SKM-1 treated with dmso at 0.1 percent for 144 hours (cell line): ENCODE measurements around the gene ANTXR1.

Experiments
- DNase-seq: peaks from one replicate; lab custom pipeline; 2025; ENCODE audit not compliant: unreplicated experiment; lab: John Stamatoyannopoulos, UW

The ANTXR1 gene

GRCh38 chr2:69131983-69132675 lies 119.2 kb downstream of the ANTXR1 start:
- DNase-seq: no peak

- DNase-seq: no peak
Observed at GRCh38 chr2:69132960-69133590, 120.1 kb downstream of the ANTXR1 start.

- DNase-seq: no peak
Observed at GRCh38 chr2:69133898-69134297, 120.9 kb downstream of the ANTXR1 start.

- DNase-seq: no peak
Observed at GRCh38 chr2:69134306-69134945, 121.4 kb downstream of the ANTXR1 start.

GRCh38 chr2:69138247-69138772 lies 125.3 kb downstream of the ANTXR1 start:
- DNase-seq: no peak

- DNase-seq: no peak
Observed at GRCh38 chr2:69138793-69139459, 125.9 kb downstream of the ANTXR1 start.

GRCh38 chr2:69139778-69140670 lies 127.0 kb downstream of the ANTXR1 start:
- no peak for DNase-seq

GRCh38 chr2:69141061-69141460 lies 128.1 kb downstream of the ANTXR1 start:
- DNase-seq: no peak

GRCh38 chr2:69143748-69144360 lies 130.9 kb downstream of the ANTXR1 start:
- no peak for DNase-seq

- DNase-seq: no peak
Observed at GRCh38 chr2:69145204-69145603, 132.2 kb downstream of the ANTXR1 start.

GRCh38 chr2:69147841-69148533 lies 135.0 kb downstream of the ANTXR1 start:
- DNase-seq: no peak

- no peak for DNase-seq
Observed at GRCh38 chr2:69149631-69150215, 136.7 kb downstream of the ANTXR1 start.

GRCh38 chr2:69151931-69152330 lies 139.0 kb downstream of the ANTXR1 start:
- no peak for DNase-seq

GRCh38 chr2:69152847-69153583 lies 140.0 kb downstream of the ANTXR1 start:
- no peak for DNase-seq

- no peak for DNase-seq
Observed at GRCh38 chr2:69154106-69154505, 141.1 kb downstream of the ANTXR1 start.

- no peak for DNase-seq
Observed at GRCh38 chr2:69156624-69157023, 143.6 kb downstream of the ANTXR1 start.

- no peak for DNase-seq
Observed at GRCh38 chr2:69157441-69157840, 144.5 kb downstream of the ANTXR1 start.

- no peak for DNase-seq
Observed at GRCh38 chr2:69159986-69160385, 147.0 kb downstream of the ANTXR1 start.
